ENCODE results near the gene TIMMDC1. TPM values are rescaled to one million over a fixed set of nuclear protein-coding genes. Genes with fewer than 3 reads are reported as not detected.
"Not testable (repeated sequence)": the region's sequence is repeated elsewhere in the genome, so short reads cannot be mapped to it uniquely, and the experiment has no call there.

TIMMDC1 gene
- polyA plus RNA-seq, 1 experiment: 52.0 TPM

- CTCF ChIA-PET: interaction anchor here (0.5 to 2.2 kb wide), 5 partner anchors 10 to 99 kb away, joined by 3 to 6 read pairs (median 4); no protein-coding TSS in a partner anchor
- H3K4me3 ChIP-seq (ENCODE audit: low read depth, low read length): no peak overlapping the region
- POLR2A ChIA-PET: no interaction called here
- no peak for DNase-seq (ENCODE audit: low read depth)
- H3K36me3 ChIP-seq (ENCODE audit: control insufficient read depth, insufficient read depth, low read length): no peaks in the 10 kb centered on the region
- TF ChIP-seq CTCF (IDR thresholded peaks at IDR 0.05; ENCODE audit: insufficient read depth, low read depth, low read length): no peak
- peaks cover 4% of the 10 kb centered on the region for H3K27me3 ChIP-seq (ENCODE audit: control insufficient read depth, insufficient read depth, low read length)
Measured at GRCh38 chr3:119560160-119560559, 61.8 kb downstream of the TIMMDC1 start.

DNA sequence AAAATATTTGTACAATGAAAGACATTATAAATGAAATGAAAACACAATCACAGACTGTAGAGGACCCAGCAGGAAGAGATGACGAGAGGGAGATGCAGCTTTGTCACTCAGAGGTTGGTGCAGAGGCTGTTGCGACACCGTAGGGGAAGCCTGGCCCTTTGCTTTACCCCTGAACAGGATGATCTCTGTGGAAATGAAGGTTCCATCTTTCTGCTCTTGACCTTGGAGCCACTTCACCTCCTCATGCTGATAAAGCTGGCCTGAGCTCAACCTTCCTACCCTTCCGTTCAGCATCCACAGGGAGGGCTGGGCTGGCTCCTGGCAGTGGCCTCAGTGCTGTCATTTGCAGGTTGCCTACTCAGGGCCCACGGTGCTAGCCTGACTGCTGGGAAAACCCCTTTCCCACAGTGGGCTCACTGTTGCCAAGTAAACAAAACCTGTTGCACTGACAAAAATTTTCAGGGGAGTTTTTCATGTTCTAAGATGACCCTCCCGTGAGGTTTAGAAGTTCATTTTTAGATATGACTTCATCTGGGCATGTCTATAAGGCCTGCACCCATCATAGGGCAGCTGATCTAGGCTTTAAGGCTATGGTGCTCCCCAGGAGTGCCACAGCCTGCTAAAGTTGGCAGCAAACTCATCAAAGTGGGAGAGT is 64.1 kb downstream of the TIMMDC1 start:
- H3K27me3 ChIP-seq (ENCODE audit: control insufficient read depth, insufficient read depth, low read length): peaks cover 3% of the 10 kb centered on the region; the same call in 1 of the 2 replicates
- POLR2A ChIA-PET: interaction anchor here (0.6 kb wide), 1 partner anchor 1962 kb away, joined by 3 read pairs; no protein-coding TSS in a partner anchor
- CTCF ChIA-PET: no interaction called here

GRCh38 chr3:119563334-119563733 is 65.0 kb downstream of the TIMMDC1 start:
- CTCF ChIA-PET; DNase-seq (ENCODE audit: low read depth); H3K36me3 ChIP-seq (ENCODE audit: control insufficient read depth, insufficient read depth, low read length); H3K4me3 ChIP-seq (ENCODE audit: low read depth, low read length); H3K27me3 ChIP-seq (ENCODE audit: control insufficient read depth, insufficient read depth, low read length); POLR2A ChIA-PET: not testable (repeated sequence)

More for the DNA sequence above, 64.1 kb downstream of the TIMMDC1 start:
- no peaks in the 10 kb centered on the region for H3K36me3 ChIP-seq (ENCODE audit: control insufficient read depth, insufficient read depth, low read length)
- DNase-seq (ENCODE audit: low read depth): no peak
- no peak for TF ChIP-seq CTCF (IDR thresholded peaks at IDR 0.05; ENCODE audit: insufficient read depth, low read depth, low read length)
- H3K4me3 ChIP-seq (ENCODE audit: low read depth, low read length): no peak overlapping the region

DNA sequence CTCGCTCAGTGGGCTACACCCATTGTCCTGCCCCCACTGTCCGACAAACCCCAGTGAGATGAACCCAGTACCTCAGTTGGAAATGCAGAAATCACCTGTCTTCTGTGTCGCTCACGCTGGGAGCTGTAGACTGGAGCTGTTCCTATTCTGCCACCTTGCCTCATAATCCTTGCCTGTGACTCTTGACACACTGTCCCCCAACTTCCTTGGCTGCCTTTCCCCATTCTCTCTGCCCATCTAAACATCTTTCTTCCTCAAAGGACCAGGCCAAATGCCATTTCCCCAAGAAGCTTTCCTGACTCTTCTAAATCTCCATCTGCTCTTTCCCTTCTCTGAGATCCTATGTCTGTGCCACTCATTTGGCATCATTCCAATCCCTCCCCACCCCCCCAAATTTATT is 70.8 kb downstream of the TIMMDC1 start:
- TF ChIP-seq CTCF (IDR thresholded peaks at IDR 0.05; ENCODE audit: insufficient read depth, low read depth, low read length): no peak
- H3K4me3 ChIP-seq (ENCODE audit: low read depth, low read length): no peak overlapping the region
- no peaks in the 10 kb centered on the region for H3K36me3 ChIP-seq (ENCODE audit: control insufficient read depth, insufficient read depth, low read length)
- no peak for DNase-seq (ENCODE audit: low read depth)
- ChIA-PET POLR2A (no interaction called here), CTCF (interaction anchor here (1.2 kb wide), 1 partner anchor 10 kb away, joined by 5 read pairs; the partner anchor contains the start of gene CD80)
- H3K27me3 ChIP-seq (ENCODE audit: control insufficient read depth, insufficient read depth, low read length): peaks cover 1% of the 10 kb centered on the region; the same call in 1 of the 2 replicates

DNA sequence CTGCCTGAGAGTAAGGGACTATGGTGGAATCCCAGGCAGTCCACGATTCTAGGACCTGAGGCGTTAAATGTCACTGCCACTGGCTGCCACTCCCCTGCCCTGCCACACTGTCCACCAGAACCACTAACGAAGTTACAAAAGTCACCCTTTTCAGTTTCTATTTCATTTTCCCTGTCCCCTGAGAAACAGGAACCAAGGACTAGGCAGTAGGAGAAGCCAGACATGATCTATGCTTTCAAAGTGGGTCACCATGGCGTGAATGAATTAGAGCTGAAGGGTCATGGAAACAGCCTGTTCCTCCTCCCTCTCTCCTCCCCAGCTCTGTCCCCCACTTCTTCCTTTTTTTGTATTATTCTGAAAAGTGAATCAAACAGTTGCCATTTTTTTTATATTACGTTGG is 71.9 kb downstream of the TIMMDC1 start:
- Histone ChIP-seq H3K27me3 (ENCODE audit: control insufficient read depth, insufficient read depth, low read length) (peaks cover 1% of the 10 kb centered on the region; the same call in 1 of the 2 replicates), H3K4me3 (ENCODE audit: low read depth, low read length) (no peak overlapping the region), H3K36me3 (ENCODE audit: control insufficient read depth, insufficient read depth, low read length) (no peaks in the 10 kb centered on the region)
- no peak for DNase-seq (ENCODE audit: low read depth)
- CTCF ChIA-PET: interaction anchor here (1.1 to 1.2 kb wide), 2 partner anchors 10 to 11 kb away, joined by 3 to 5 read pairs; partner anchors contain the start of gene CD80
- TF ChIP-seq CTCF (IDR thresholded peaks at IDR 0.05; ENCODE audit: insufficient read depth, low read depth, low read length): no peak
- POLR2A ChIA-PET: no interaction called here
